NCI-H2227 treated with DMSO at 0.1 percent for 48 hours (cell line): ENCODE results near the gene ESYT3.
"Not testable (repeated sequence)": the region's sequence is repeated elsewhere in the genome, so short reads cannot be mapped to it uniquely, and the experiment has no call there.

Experiments
- DNase-seq: peaks from one replicate; lab custom pipeline; 2025; lab: John Stamatoyannopoulos, UW

The ESYT3 gene

GRCh38 chr3:138443521-138444503 lies 9.4 kb downstream of the ESYT3 start:
- no peak for DNase-seq

- DNase-seq = no peak
These were observed 10.8 kb downstream of the ESYT3 start for GRCh38 chr3:138445236-138445635.

- no peak for DNase-seq
These were observed 11.2 kb downstream of the ESYT3 start for GRCh38 chr3:138445654-138446053.

- no peak for DNase-seq
These were observed 14.2 kb downstream of the ESYT3 start for GRCh38 chr3:138448631-138449030.

- DNase-seq = no peak
These were observed 15.1 kb downstream of the ESYT3 start for GRCh38 chr3:138449490-138449889.

- no peak for DNase-seq
These were observed 15.8 kb downstream of the ESYT3 start for GRCh38 chr3:138450181-138450580.

- no peak for DNase-seq
These were observed 16.4 kb downstream of the ESYT3 start for GRCh38 chr3:138450704-138451424.

- no peak for DNase-seq
These were observed 17.3 kb downstream of the ESYT3 start for GRCh38 chr3:138451595-138452162.

GRCh38 chr3:138452436-138452835 lies 18.0 kb downstream of the ESYT3 start:
- DNase-seq = no peak

GRCh38 chr3:138453940-138454339 lies 19.5 kb downstream of the ESYT3 start:
- DNase-seq = not testable (repeated sequence)

GRCh38 chr3:138455801-138456716 lies 21.6 kb downstream of the ESYT3 start:
- DNase-seq = no peak

GRCh38 chr3:138456961-138457862 lies 22.8 kb downstream of the ESYT3 start:
- no peak for DNase-seq

- DNase-seq = no peak
These were observed 23.7 kb downstream of the ESYT3 start for GRCh38 chr3:138457863-138458735.

- no peak for DNase-seq
These were observed 24.5 kb downstream of the ESYT3 start for GRCh38 chr3:138458774-138459499.

GRCh38 chr3:138459619-138460535 lies 25.5 kb downstream of the ESYT3 start:
- DNase-seq = no peak

GRCh38 chr3:138460536-138461205 lies 26.3 kb downstream of the ESYT3 start:
- DNase-seq = no peak

GRCh38 chr3:138461246-138461645 lies 26.8 kb downstream of the ESYT3 start:
- no peak for DNase-seq
